Breast epithelium (tissue), 3 donors: ENCODE results near the gene C5.

Experiments used
- POLR2A ChIP-seq: fragments of 450-650 bp; IDR thresholded peaks from one replicate; pipeline ENCODE4 v1.6.1; 2016; ENCODE audit warnings: antibody characterized with exemption, mild to moderate bottlenecking, moderate library complexity
- POLR2AphosphoS5 ChIP-seq, 3 donors: sonication (generic); formaldehyde crosslinking; IDR thresholded peaks; one replicate each; pipeline ENCODE4 v1.6.1; 2017; ENCODE audit warnings: antibody characterized with exemption in 3 of 3
- TF ChIP-seq, protein P1 (sequence below), 3 donors: fragments of 450-650 bp; IDR thresholded peaks; one replicate each; pipeline ENCODE4 v1.5.1; 2016 to 2017; ENCODE audit warnings: antibody characterized with exemption in 3 of 3, mild to moderate bottlenecking in 3 of 3, moderate library complexity in 3 of 3

DNA sequence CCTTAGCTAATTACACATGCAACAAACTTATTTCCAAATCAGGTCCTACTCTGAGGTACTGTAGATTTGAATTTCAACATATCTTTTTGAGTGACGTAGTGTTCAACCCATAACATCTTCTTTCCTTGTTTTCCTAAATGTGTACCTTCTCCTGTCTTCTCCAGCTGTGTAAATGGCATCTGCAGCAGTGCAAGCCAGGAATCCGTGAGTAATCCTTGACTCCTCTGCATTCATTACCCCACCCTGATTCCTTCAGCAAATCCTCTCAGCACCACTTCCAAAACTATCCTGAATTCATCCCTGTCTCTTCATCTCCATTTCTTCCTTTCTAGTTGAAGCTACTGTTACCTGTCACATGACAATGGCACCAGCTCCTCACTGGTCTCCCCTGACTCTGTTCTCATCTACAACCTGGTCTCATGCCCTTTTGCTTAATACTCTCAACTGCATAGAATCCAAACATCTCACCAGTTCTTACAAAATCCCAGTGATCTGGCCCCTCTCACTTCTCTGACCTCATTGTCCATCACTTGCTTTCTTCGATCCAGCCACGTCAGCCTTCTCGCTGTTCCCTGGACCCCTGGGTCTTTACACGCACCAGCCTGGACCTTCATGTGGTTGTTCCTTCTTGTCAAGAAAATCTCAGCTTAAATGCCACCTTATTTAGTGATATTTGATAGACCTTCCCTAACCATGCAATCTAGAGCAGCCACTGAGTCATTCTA lies 108.9 kb downstream of the C5 start:
- TF ChIP-seq, protein P1, sequence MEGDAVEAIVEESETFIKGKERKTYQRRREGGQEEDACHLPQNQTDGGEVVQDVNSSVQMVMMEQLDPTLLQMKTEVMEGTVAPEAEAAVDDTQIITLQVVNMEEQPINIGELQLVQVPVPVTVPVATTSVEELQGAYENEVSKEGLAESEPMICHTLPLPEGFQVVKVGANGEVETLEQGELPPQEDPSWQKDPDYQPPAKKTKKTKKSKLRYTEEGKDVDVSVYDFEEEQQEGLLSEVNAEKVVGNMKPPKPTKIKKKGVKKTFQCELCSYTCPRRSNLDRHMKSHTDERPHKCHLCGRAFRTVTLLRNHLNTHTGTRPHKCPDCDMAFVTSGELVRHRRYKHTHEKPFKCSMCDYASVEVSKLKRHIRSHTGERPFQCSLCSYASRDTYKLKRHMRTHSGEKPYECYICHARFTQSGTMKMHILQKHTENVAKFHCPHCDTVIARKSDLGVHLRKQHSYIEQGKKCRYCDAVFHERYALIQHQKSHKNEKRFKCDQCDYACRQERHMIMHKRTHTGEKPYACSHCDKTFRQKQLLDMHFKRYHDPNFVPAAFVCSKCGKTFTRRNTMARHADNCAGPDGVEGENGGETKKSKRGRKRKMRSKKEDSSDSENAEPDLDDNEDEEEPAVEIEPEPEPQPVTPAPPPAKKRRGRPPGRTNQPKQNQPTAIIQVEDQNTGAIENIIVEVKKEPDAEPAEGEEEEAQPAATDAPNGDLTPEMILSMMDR (IDR thresholded peaks at IDR 0.05) = no peak
- TF ChIP-seq POLR2A (no peak), POLR2AphosphoS5 (IDR thresholded peaks at IDR 0.05) (no peak)
